ENCODE measurements around the gene ERC1.
A peak's percentile ranks its signal among the peaks of the same experiment; 100 is the strongest.

Gene ERC1

DNA sequence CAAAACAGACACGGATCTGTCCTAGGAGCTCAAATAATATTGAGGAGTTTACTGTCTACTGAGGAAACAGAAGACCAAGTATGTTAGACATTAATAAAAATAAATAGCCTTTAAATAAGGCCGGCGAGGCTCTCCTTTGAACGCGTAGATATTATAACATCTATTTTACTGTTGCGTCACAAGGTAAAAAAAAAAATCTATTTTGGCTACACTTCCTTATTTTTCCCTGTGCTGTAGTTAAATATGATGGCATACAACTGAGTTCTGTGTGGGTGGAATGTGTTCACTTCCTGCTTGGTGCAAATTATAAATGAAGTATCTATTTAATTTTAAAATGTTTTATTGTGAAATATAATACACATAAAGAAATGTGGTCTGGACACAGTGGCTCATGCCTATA is 24.3 kb upstream of the ERC1 start:
- DNase-seq: no peak

DNA sequence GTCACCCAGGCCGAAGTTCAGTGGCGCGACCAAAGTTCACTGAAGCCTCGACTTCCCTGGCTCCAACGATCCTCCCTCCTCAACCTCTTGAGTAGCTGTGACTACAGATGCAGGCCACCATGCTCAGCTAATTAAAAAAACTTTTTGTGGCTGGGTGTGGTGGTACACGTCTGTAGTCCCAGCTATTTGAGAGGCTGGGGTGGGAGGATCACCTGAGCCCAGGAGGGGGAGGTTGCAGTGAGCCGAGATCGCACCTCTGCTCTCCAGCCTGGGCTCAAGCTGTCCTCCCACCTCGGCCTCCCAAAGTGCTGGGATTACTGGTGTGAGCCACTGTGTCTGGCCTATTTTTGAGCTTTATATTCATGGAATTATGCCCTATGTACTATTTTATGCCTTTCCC is 23.4 kb upstream of the ERC1 start:
- no peak overlapping the region for H2AK5ac ChIP-seq (ENCODE audit: low read length, severe bottlenecking)
- no peak overlapping the region for H3K9ac ChIP-seq (ENCODE audit: low read length)
- H2BK5ac ChIP-seq (ENCODE audit: low read depth, low read length, poor library complexity, severe bottlenecking): no peak overlapping the region
- H3K9me3 ChIP-seq (ENCODE audit: control insufficient read depth, low read length): no peaks in the 10 kb centered on the region
- H4K8ac ChIP-seq (ENCODE audit: low read length): no peak overlapping the region
- H3K4me1 ChIP-seq (ENCODE audit: control insufficient read depth, insufficient read depth, low read depth, low read length): peaks cover 2% of the 10 kb centered on the region
- no peaks in the 10 kb centered on the region for H3K79me1 ChIP-seq (replicated peaks; ENCODE audit: low read length, poor library complexity, severe bottlenecking)
- no peak overlapping the region for H3K4ac ChIP-seq (ENCODE audit: low read depth in 1 of 2, low read length in 2 of 2)
- H3K14ac ChIP-seq (ENCODE audit: low read length in 2 of 2): no peak overlapping the region
- H3K23ac ChIP-seq (ENCODE audit: low read length in 2 of 2): no peak overlapping the region
- no peak overlapping the region for H2BK120ac ChIP-seq (ENCODE audit: low read depth, low read length)
- no peak overlapping the region for H3K4me3 ChIP-seq (ENCODE audit: insufficient read depth in 1 of 2, low read depth in 1 of 2, low read length in 2 of 2)
- no peak overlapping the region for H4K91ac ChIP-seq (ENCODE audit: low read length)
- H3K27me3 ChIP-seq (ENCODE audit: control insufficient read depth in 1 of 2, insufficient read depth in 1 of 2, low read length in 2 of 2): no peaks in the 10 kb centered on the region
- no peaks in the 10 kb centered on the region for H3K36me3 ChIP-seq (ENCODE audit: control insufficient read depth in 1 of 2, insufficient read depth in 2 of 2, low read depth in 1 of 2, low read length in 2 of 2)
- H3K27ac ChIP-seq (ENCODE audit: low read length, poor library complexity, severe bottlenecking): no peak overlapping the region
- DNase-seq: no peak
- no peak overlapping the region for H3K4me2 ChIP-seq (ENCODE audit: low read length, poor library complexity, severe bottlenecking)
- no peak overlapping the region for H2BK15ac ChIP-seq (ENCODE audit: low read depth, poor library complexity, severe bottlenecking)
- H3K18ac ChIP-seq (ENCODE audit: low read depth in 1 of 2, low read length in 2 of 2): no peak overlapping the region
- 71% methylated on average over 5 of the region's 9 CpGs for WGBS
- H2AFZ ChIP-seq (ENCODE audit: low read depth, low read length): no peak overlapping the region
- H2BK12ac ChIP-seq (ENCODE audit: low read length in 2 of 2): no peak overlapping the region

More for the DNA sequence above, 24.3 kb upstream of the ERC1 start:
- no peak overlapping the region for H2AFZ ChIP-seq (ENCODE audit: low read depth, low read length)
- no peak overlapping the region for H3K23ac ChIP-seq (ENCODE audit: low read length in 2 of 2)
- H2BK15ac ChIP-seq (ENCODE audit: low read depth, poor library complexity, severe bottlenecking): no peak overlapping the region
- no peak overlapping the region for H2BK12ac ChIP-seq (ENCODE audit: low read length in 2 of 2)
- no peak overlapping the region for H3K18ac ChIP-seq (ENCODE audit: low read depth in 1 of 2, low read length in 2 of 2)
- no peaks in the 10 kb centered on the region for H3K27me3 ChIP-seq (ENCODE audit: control insufficient read depth in 1 of 2, insufficient read depth in 1 of 2, low read length in 2 of 2)
- no peak overlapping the region for H4K91ac ChIP-seq (ENCODE audit: low read length)
- no peak overlapping the region for H3K27ac ChIP-seq (ENCODE audit: low read length, poor library complexity, severe bottlenecking)
- H4K8ac ChIP-seq (ENCODE audit: low read length): no peak overlapping the region
- H2BK120ac ChIP-seq (ENCODE audit: low read depth, low read length): no peak overlapping the region
- H3K14ac ChIP-seq (ENCODE audit: low read length in 2 of 2): no peak overlapping the region
- no peaks in the 10 kb centered on the region for H3K36me3 ChIP-seq (ENCODE audit: control insufficient read depth in 1 of 2, insufficient read depth in 2 of 2, low read depth in 1 of 2, low read length in 2 of 2)
- no peak overlapping the region for H2BK5ac ChIP-seq (ENCODE audit: low read depth, low read length, poor library complexity, severe bottlenecking)
- H3K9me3 ChIP-seq (ENCODE audit: control insufficient read depth, low read length): no peaks in the 10 kb centered on the region
- no peaks in the 10 kb centered on the region for H3K79me1 ChIP-seq (replicated peaks; ENCODE audit: low read length, poor library complexity, severe bottlenecking)
- no peak overlapping the region for H3K4me2 ChIP-seq (ENCODE audit: low read length, poor library complexity, severe bottlenecking)
- H3K4me1 ChIP-seq (ENCODE audit: control insufficient read depth, insufficient read depth, low read depth, low read length): peaks cover 2% of the 10 kb centered on the region
- no peak overlapping the region for H3K9ac ChIP-seq (ENCODE audit: low read length)
- H2AK5ac ChIP-seq (ENCODE audit: low read length, severe bottlenecking): no peak overlapping the region
- no peak overlapping the region for H3K4ac ChIP-seq (ENCODE audit: low read depth in 1 of 2, low read length in 2 of 2)
- no peak overlapping the region for H3K4me3 ChIP-seq (ENCODE audit: insufficient read depth in 1 of 2, low read depth in 1 of 2, low read length in 2 of 2)
- WGBS: no CpG with 5 or more reads among the region's 6 CpGs

DNA sequence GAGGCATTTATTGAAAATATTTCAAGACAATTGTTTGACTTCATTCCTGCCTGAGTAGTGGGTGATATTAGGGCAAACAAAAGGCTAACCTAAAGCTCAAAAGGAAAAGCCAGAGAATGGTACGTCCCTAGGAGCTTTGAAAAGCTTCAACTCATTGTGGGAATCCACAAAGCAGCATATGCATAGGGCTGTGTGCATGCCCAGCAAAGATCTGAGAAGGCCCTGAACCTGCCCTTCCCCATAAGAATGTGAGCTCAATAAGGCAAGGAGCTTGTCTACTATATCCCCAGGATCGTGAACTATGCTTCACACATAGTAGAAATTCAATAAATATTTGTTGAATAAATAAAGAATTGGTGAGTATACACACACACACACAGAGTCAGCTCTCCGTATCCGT is 22.5 kb upstream of the ERC1 start:
- H3K79me1 ChIP-seq (replicated peaks; ENCODE audit: low read length, poor library complexity, severe bottlenecking): no peaks in the 10 kb centered on the region
- H3K4me1 ChIP-seq (ENCODE audit: control insufficient read depth, insufficient read depth, low read depth, low read length): peaks cover 2% of the 10 kb centered on the region
- no peak overlapping the region for H4K8ac ChIP-seq (ENCODE audit: low read length)
- 98% methylated on average over 1 of the region's 4 CpGs for WGBS
- no peak for DNase-seq
- no peak overlapping the region for H3K9ac ChIP-seq (ENCODE audit: low read length)
- H2BK15ac ChIP-seq (ENCODE audit: low read depth, poor library complexity, severe bottlenecking): no peak overlapping the region
- H2AK5ac ChIP-seq (ENCODE audit: low read length, severe bottlenecking): no peak overlapping the region
- H3K4me3 ChIP-seq (ENCODE audit: insufficient read depth in 1 of 2, low read depth in 1 of 2, low read length in 2 of 2): no peak overlapping the region
- no peak overlapping the region for H3K4me2 ChIP-seq (ENCODE audit: low read length, poor library complexity, severe bottlenecking)
- H3K4ac ChIP-seq (ENCODE audit: low read depth in 1 of 2, low read length in 2 of 2): no peak overlapping the region
- H2AFZ ChIP-seq (ENCODE audit: low read depth, low read length): no peak overlapping the region
- H2BK120ac ChIP-seq (ENCODE audit: low read depth, low read length): no peak overlapping the region
- no peak overlapping the region for H2BK12ac ChIP-seq (ENCODE audit: low read length in 2 of 2)
- peak overlapping the region in 1 of 2 experiments; percentile 8 for H3K18ac ChIP-seq (ENCODE audit: low read depth in 1 of 2, low read length in 2 of 2)
- H3K27ac ChIP-seq (ENCODE audit: low read length, poor library complexity, severe bottlenecking): no peak overlapping the region
- H3K27me3 ChIP-seq (ENCODE audit: control insufficient read depth in 1 of 2, insufficient read depth in 1 of 2, low read length in 2 of 2): no peaks in the 10 kb centered on the region
- H3K23ac ChIP-seq (ENCODE audit: low read length in 2 of 2): no peak overlapping the region
- H3K36me3 ChIP-seq (ENCODE audit: control insufficient read depth in 1 of 2, insufficient read depth in 2 of 2, low read depth in 1 of 2, low read length in 2 of 2): no peaks in the 10 kb centered on the region
- no peaks in the 10 kb centered on the region for H3K9me3 ChIP-seq (ENCODE audit: control insufficient read depth, low read length)
- no peak overlapping the region for H4K91ac ChIP-seq (ENCODE audit: low read length)
- H2BK5ac ChIP-seq (ENCODE audit: low read depth, low read length, poor library complexity, severe bottlenecking): no peak overlapping the region
- no peak overlapping the region for H3K14ac ChIP-seq (ENCODE audit: low read length in 2 of 2)

DNA sequence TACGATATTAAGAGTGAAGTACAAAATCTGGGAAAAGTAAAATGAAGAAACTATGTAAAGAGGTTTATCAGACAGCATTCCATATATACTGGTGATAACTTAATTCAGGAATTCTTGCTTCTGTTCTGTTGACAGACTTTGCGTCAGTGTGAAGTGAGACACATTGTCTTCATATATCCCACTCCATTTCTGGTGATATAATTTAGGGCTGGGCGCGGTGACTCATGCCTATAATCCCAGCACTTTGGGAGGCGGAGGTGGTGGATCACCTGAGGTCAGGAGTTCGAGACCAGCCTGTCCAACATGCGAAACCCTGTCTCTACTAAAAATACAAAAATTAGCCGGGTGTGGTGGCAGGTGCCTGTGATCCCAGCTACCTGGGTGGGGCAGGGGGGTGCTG is 21.2 kb upstream of the ERC1 start:
- Histone ChIP-seq H3K4ac (ENCODE audit: low read depth in 1 of 2, low read length in 2 of 2) (no peak overlapping the region), H3K79me1 (replicated peaks; ENCODE audit: low read length, poor library complexity, severe bottlenecking) (no peaks in the 10 kb centered on the region), H3K36me3 (ENCODE audit: control insufficient read depth in 1 of 2, insufficient read depth in 2 of 2, low read depth in 1 of 2, low read length in 2 of 2) (no peaks in the 10 kb centered on the region), H4K8ac (ENCODE audit: low read length) (no peak overlapping the region), H2BK120ac (ENCODE audit: low read depth, low read length) (no peak overlapping the region), H3K4me1 (ENCODE audit: control insufficient read depth, insufficient read depth, low read depth, low read length) (peaks cover 2% of the 10 kb centered on the region), H3K27ac (ENCODE audit: low read length, poor library complexity, severe bottlenecking) (no peak overlapping the region), H3K18ac (ENCODE audit: low read depth in 1 of 2, low read length in 2 of 2) (no peak overlapping the region), H2BK5ac (ENCODE audit: low read depth, low read length, poor library complexity, severe bottlenecking) (no peak overlapping the region), H4K91ac (ENCODE audit: low read length) (no peak overlapping the region), H3K9me3 (ENCODE audit: control insufficient read depth, low read length) (no peaks in the 10 kb centered on the region), H3K27me3 (ENCODE audit: control insufficient read depth in 1 of 2, insufficient read depth in 1 of 2, low read length in 2 of 2) (no peaks in the 10 kb centered on the region), H3K23ac (ENCODE audit: low read length in 2 of 2) (no peak overlapping the region), H2BK12ac (ENCODE audit: low read length in 2 of 2) (no peak overlapping the region), H2BK15ac (ENCODE audit: low read depth, poor library complexity, severe bottlenecking) (no peak overlapping the region), H3K9ac (ENCODE audit: low read length) (no peak overlapping the region), H2AFZ (ENCODE audit: low read depth, low read length) (no peak overlapping the region), H2AK5ac (ENCODE audit: low read length, severe bottlenecking) (no peak overlapping the region), H3K14ac (ENCODE audit: low read length in 2 of 2) (no peak overlapping the region), H3K4me3 (ENCODE audit: insufficient read depth in 1 of 2, low read depth in 1 of 2, low read length in 2 of 2) (no peak overlapping the region), H3K4me2 (ENCODE audit: low read length, poor library complexity, severe bottlenecking) (no peak overlapping the region)
- no peak for DNase-seq
- 83% methylated on average over 3 of the region's 8 CpGs for WGBS

Measured in mesenchymal stem cell (in vitro differentiated cells and primary cell).